ENCODE results near the gene ST3GAL5. TPM values are rescaled to one million over a fixed set of nuclear protein-coding genes. Genes with fewer than 3 reads are reported as not detected.

ST3GAL5 gene
- total RNA-seq, 2 donors from 2014 or later = 8.9 TPM

Other genes starting within 250 kb of the ST3GAL5 start
- gene SFTPB, start 220.8 kb downstream of the ST3GAL5 start, total RNA-seq = not detected
- 10 to 100 TPM; 24.0 to 31.8 TPM for gene GNLY, start 194.6 kb downstream of the ST3GAL5 start, total RNA-seq
- gene ATOH8, start 135.0 kb downstream of the ST3GAL5 start, total RNA-seq = not detected
- gene POLR1A, start 216.9 kb upstream of the ST3GAL5 start, total RNA-seq = 10 to 100 TPM; 32.8 to 38.8 TPM
- gene PTCD3, start 217.2 kb upstream of the ST3GAL5 start, total RNA-seq = 100 to 1,000 TPM; 193 to 230 TPM

Measured in activated naive CD4-positive, alpha-beta T cell treated with anti-CD3 and anti-CD28 coated beads, Interleukin-2, amount 50 U/mL, for 72 hours (primary cell).